GM23248 (cell line): ENCODE measurements around the gene LPP. TPM values are rescaled to one million over a fixed set of nuclear protein-coding genes. Genes with fewer than 3 reads are reported as not detected.

ENCODE experiments used
- DNase-seq: peaks from one replicate; pipeline ENCODE4 v3.0.0-alpha.2; 2015
- H2AFZ ChIP-seq: fragments of 200-600 bp; sonication (generic); 2 replicates; pipeline ENCODE4 v1.6.1; 2016; ENCODE audit warnings: antibody characterized with exemption
- H3F3A ChIP-seq: fragments of 200-600 bp; sonication (generic); 2 replicates; pipeline ENCODE4 v1.6.1; 2016; ENCODE audit warnings: mild to moderate bottlenecking, antibody characterized with exemption, mixed run types; ENCODE audit not compliant: insufficient read depth
- H3K27ac ChIP-seq: fragments of 200-600 bp; sonication (generic); 2 replicates; pipeline ENCODE4 v1.5.1; 2016; ENCODE audit warnings: mild to moderate bottlenecking
- H3K27me3 ChIP-seq: fragments of 200-600 bp; sonication (generic); replicated peaks from 2 replicates; pipeline ENCODE4 v1.6.1; 2016; ENCODE audit warnings: mild to moderate bottlenecking; ENCODE audit not compliant: insufficient read depth
- H3K36me3 ChIP-seq: fragments of 200-600 bp; sonication (generic); 2 replicates; pipeline ENCODE4 v1.6.1; 2016; ENCODE audit warnings: low read depth, mild to moderate bottlenecking
- H3K4me1 ChIP-seq: fragments of 200-600 bp; sonication (generic); 2 replicates; pipeline ENCODE4 v1.6.1; 2016; ENCODE audit warnings: mild to moderate bottlenecking; ENCODE audit not compliant: insufficient read depth
- H3K4me2 ChIP-seq: fragments of 200-600 bp; sonication (generic); one replicate; pipeline ENCODE4 v1.6.1; 2016; ENCODE audit warnings: mild to moderate bottlenecking; ENCODE audit not compliant: unreplicated experiment
- H3K4me3 ChIP-seq: fragments of 200-600 bp; sonication (generic); 2 replicates; pipeline ENCODE4 v1.5.1; 2016; ENCODE audit warnings: mild to moderate bottlenecking
- H3K79me2 ChIP-seq: fragments of 200-600 bp; sonication (generic); 2 replicates; pipeline ENCODE4 v1.6.1; 2016; ENCODE audit warnings: mild to moderate bottlenecking; ENCODE audit not compliant: insufficient read depth
- H3K9ac ChIP-seq: fragments of 200-600 bp; sonication (generic); 2 replicates; pipeline ENCODE4 v1.6.1; 2016; ENCODE audit warnings: mild to moderate bottlenecking
- H3K9me2 ChIP-seq: fragments of 200-600 bp; sonication (generic); 2 replicates; pipeline ENCODE4 v1.6.1; 2016; ENCODE audit warnings: mixed run types, mild to moderate bottlenecking, moderate library complexity; ENCODE audit not compliant: insufficient read depth
- H3K9me3 ChIP-seq: fragments of 200-600 bp; sonication (generic); one replicate; pipeline ENCODE4 v1.6.1; 2017; ENCODE audit warnings: low read depth
- H4K20me1 ChIP-seq: fragments of 200-600 bp; sonication (generic); 2 replicates; pipeline ENCODE4 v1.6.0; 2016; ENCODE audit not compliant: insufficient read depth
- EZH2 ChIP-seq: fragments of 200-600 bp; sonication (generic); IDR thresholded peaks from 2 replicates; pipeline ENCODE4 v1.6.1; 2018; ENCODE audit warnings: antibody characterized with exemption, mild to moderate bottlenecking; ENCODE audit not compliant: insufficient read depth, poor library complexity, severe bottlenecking
- EZH2phosphoT487 ChIP-seq: fragments of 200-600 bp; sonication (generic); IDR thresholded peaks from 2 replicates; pipeline ENCODE4 v1.6.1; 2018; ENCODE audit warnings: antibody characterized with exemption, moderate library complexity, mild to moderate bottlenecking, low read depth; ENCODE audit not compliant: insufficient read depth
- WGBS, 2 experiments: methylation state at CpG; one replicate each; pipeline ENCODE4 v1.1.6; 2015 to 2017; ENCODE audit warnings: low lambda C conversion rate in 2 of 2, low coverage in 1 of 2; ENCODE audit errors: missing lambda C conversion rate in 2 of 2; 5-methylcytosine and 5-hydroxymethylcytosine counted together
- in situ Hi-C: fragments of 300-500 bp; cut with MboI; formaldehyde crosslinking; loops from 2 replicates; pipeline ENCODE4 v1.15.0; 2020
- polyA plus RNA-seq: library from polyadenylated mRNA; unstranded; fragments of >200 nt; fragmentation: Nextera tagmentation; extraction: Ambion mirVana; gene quantifications from 2 replicates; pipeline ENCODE4 v1.2.1, GENCODE V29; 2016
- total RNA-seq: library from RNA; depleted of rRNA; stranded (reverse); fragments of >200 nt; shearing (Covaris generic); gene quantifications from 2 replicates; pipeline ENCODE4 v1.2.3, GENCODE V29; 2014

LPP gene
- total and polyA plus RNA-seq, 2 experiments from 2014 or later: 42.8 to 61.7 TPM

DNA sequence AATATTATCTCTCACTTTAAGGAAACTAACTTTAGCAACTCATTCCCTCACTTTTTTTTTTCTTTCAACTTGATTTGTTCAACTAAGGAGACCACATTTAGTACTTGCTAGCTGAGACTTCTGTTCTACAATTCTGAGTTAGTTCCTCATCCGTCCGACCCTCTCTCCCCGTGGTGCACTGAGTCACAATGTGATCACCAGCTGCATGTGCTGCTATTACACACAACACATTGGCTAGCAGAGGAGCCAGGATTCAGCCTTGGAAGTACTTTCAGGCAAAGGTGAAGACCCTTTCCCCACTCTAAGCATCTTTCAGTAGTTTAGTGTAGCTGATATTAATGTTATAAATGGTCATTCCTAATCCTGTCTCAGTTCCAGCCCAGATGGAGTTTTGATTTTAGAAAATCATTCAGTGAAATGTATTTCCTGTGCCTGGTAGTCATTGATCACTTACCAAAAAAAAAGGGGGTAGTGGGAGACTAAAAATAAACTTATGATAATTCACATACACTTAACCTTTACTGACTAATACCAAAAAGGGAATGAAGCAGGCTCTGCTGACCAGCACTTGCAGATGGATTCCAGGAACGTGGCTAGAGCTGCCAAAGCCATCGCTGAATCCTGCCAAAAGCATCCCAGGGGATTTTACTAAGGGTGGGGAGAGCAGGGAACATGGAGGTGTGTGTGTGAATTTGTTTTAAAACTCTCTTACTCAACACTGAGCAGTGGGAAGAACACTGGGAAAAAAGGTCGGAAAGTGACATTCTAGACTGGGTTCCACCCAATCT, 424.8 kb downstream of the LPP start:
- Histone ChIP-seq H3K9me3 (no peaks in the 10 kb centered on the region), H3K27ac (peak overlapping the region; percentile 84), H3K4me2 (peak overlapping the region; percentile 77), H4K20me1 (no peaks in the 10 kb centered on the region), H3K4me3 (peak overlapping the region; percentile 28), H3K9ac (peak overlapping the region; percentile 66), H3K4me1 (peaks cover 22% of the 10 kb centered on the region), H3K9me2 (no peaks in the 10 kb centered on the region), H3K36me3 (no peaks in the 10 kb centered on the region), H3K27me3 (no peaks in the 10 kb centered on the region), H2AFZ (no peak overlapping the region), H3F3A (peaks cover 19% of the 10 kb centered on the region; the same call in 1 of the 2 replicates), H3K79me2 (0 out of 2 replicates have a peak, but pooled peaks cover 5% of the 10 kb centered on the region)
- in situ Hi-C loops: no loop called here
- peak; percentile 86 for DNase-seq
- WGBS, 2 experiments: 5 to 8% methylated on average over 6 of the region's 6 CpGs
- TF ChIP-seq EZH2phosphoT487: no peak
- no peak for TF ChIP-seq EZH2

DNA sequence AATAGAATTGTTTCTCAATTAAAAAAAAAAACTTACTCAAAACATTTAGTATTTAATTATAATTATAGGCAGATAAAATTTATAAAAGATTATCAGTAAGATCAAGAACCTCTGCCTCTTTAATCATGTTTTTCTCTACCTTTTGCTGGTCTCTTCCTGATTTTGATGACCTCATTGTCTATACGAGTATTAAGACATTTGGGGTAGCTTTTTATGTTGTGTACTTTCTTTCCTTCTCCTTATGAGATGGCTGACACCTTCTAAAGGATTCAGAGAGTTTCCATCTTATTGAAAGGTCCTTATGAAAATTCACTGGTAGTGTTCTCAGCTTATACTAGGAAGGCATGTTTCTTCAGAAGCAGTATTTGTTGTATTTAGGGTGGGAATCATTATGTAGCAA, 426.3 kb downstream of the LPP start:
- Histone ChIP-seq H3K9me3 (no peaks in the 10 kb centered on the region), H2AFZ (no peak overlapping the region), H3K9ac (no peak overlapping the region), H3K36me3 (no peaks in the 10 kb centered on the region), H3K79me2 (0 out of 2 replicates have a peak, but pooled peaks cover 5% of the 10 kb centered on the region), H3K27ac (no peak overlapping the region), H3K9me2 (no peaks in the 10 kb centered on the region), H3K4me1 (peaks cover 37% of the 10 kb centered on the region), H3K4me3 (no peak overlapping the region), H3K4me2 (no peak overlapping the region), H4K20me1 (no peaks in the 10 kb centered on the region), H3F3A (peaks cover 30% of the 10 kb centered on the region; the same call in 1 of the 2 replicates), H3K27me3 (no peaks in the 10 kb centered on the region)
- no peak for DNase-seq
- TF ChIP-seq EZH2 (no peak), EZH2phosphoT487 (no peak)
- in situ Hi-C loops: no loop called here
- 98 to 100% methylated on average over 1 of the region's 1 CpG for WGBS, 2 experiments

DNA sequence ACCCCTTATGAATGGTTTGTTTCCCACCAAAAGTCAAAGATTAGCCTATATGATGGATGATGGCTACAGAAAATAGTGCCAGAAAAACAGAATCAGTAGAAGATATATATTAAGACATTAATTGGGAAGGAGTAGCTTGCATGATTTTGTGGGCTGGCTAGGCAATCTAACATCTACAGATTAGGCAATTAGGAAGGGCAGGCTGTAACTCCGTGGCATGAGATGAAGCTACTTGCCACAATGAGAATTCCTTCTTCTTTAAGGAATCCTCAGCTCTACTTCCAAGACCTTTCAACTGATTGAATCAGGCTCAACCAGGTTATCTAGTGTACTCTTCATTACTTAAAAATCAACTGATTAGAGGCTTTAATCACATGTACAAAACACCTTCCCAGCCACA, 426.7 kb downstream of the LPP start:
- Histone ChIP-seq H4K20me1 (no peaks in the 10 kb centered on the region), H3K4me3 (no peak overlapping the region), H2AFZ (no peak overlapping the region), H3K4me2 (no peak overlapping the region), H3K9me3 (no peaks in the 10 kb centered on the region), H3K36me3 (no peaks in the 10 kb centered on the region), H3K9ac (no peak overlapping the region), H3K9me2 (no peaks in the 10 kb centered on the region), H3K27ac (no peak overlapping the region), H3K4me1 (peaks cover 41% of the 10 kb centered on the region), H3K27me3 (no peaks in the 10 kb centered on the region), H3F3A (peaks cover 30% of the 10 kb centered on the region; the same call in 1 of the 2 replicates), H3K79me2 (0 out of 2 replicates have a peak, but pooled peaks cover under 1% of the 10 kb centered on the region)
- no peak for DNase-seq
- TF ChIP-seq EZH2phosphoT487: no peak
- no peak for TF ChIP-seq EZH2
- whole genome bisulfite sequencing, 2 experiments: 93 to 94% methylated on average over 1 of the region's 1 CpG
- in situ Hi-C loops: no loop called here

DNA sequence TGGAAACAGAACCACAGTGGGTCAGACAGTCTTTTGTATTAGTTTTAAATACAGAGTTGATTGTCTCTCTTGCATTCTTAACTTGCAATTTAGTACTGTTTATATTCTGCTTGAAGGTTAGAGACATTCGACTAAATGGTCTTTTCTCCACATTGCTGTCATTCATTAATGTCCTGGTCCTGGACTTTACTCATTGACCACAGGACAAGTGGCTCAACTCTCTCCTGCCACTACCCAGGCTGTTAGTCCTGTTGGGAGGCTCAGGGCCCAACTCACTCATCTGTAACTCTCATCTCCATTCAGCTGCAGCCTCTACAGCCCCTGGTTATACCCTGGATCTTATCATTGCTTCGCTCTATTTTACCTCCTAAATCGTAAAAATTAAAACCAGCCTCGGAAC, 427.4 kb downstream of the LPP start:
- WGBS, 2 experiments: 95 to 98% methylated on average over 4 of the region's 4 CpGs

More for the DNA sequence above, 427.4 kb downstream of the LPP start:
- Histone ChIP-seq H3K4me3 (no peak overlapping the region), H3K9ac (no peak overlapping the region), H2AFZ (no peak overlapping the region), H3K27ac (no peak overlapping the region), H3K27me3 (no peaks in the 10 kb centered on the region), H3K9me2 (no peaks in the 10 kb centered on the region), H3K4me1 (peaks cover 43% of the 10 kb centered on the region), H3K79me2 (no peaks in the 10 kb centered on the region), H3F3A (peaks cover 30% of the 10 kb centered on the region; the same call in 1 of the 2 replicates), H3K9me3 (no peaks in the 10 kb centered on the region), H4K20me1 (no peaks in the 10 kb centered on the region), H3K4me2 (no peak overlapping the region), H3K36me3 (no peaks in the 10 kb centered on the region)
- TF ChIP-seq EZH2phosphoT487 (no peak), EZH2 (no peak)
- in situ Hi-C loops: no loop called here
- DNase-seq: no peak
